ENCODE results near the gene DEFB132. TPM values are rescaled to one million over a fixed set of nuclear protein-coding genes. Genes with fewer than 3 reads are reported as not detected.

Gene DEFB132
- polyA plus RNA-seq, 1 of the 3 experiments (the other 2 are of a cell fraction), result not detected

DNA sequence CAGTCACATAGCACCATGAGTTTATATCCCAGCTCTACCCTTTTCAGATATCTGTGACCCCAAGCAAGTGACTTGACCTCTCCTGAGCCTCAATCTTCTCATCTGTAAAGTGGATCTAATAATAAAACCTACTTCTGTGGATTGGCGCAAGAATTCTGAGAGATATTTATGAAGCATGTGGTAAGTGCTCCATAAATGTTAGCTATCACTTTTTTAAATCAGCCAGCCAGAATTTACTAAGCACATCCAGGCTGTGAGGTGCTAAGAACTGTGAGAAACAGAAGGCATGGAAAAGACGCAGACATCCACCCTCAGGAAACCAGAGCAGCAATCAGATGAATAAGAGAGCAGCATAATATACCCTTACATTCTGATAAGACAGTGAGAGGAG, 32.2 kb downstream of the DEFB132 start (continued):
- no peak for TF ChIP-seq RCOR1 (IDR thresholded peaks at IDR 0.05; ENCODE audit: low read length)
- TF ChIP-seq, protein P1, sequence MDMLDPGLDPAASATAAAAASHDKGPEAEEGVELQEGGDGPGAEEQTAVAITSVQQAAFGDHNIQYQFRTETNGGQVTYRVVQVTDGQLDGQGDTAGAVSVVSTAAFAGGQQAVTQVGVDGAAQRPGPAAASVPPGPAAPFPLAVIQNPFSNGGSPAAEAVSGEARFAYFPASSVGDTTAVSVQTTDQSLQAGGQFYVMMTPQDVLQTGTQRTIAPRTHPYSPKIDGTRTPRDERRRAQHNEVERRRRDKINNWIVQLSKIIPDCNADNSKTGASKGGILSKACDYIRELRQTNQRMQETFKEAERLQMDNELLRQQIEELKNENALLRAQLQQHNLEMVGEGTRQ (IDR thresholded peaks at IDR 0.05; ENCODE audit: borderline replicate concordance, low read depth, low read length), result no peak

- ChIA-PET POLR2A (no interaction called here), CTCF (interaction anchor here (1.2 kb wide), 1 partner anchor 9 kb away, joined by 3 read pairs; no protein-coding TSS in a partner anchor)
- peak within 1 kb of the TSS; percentile 79 to 84 for H3K4me3 ChIP-seq (ENCODE audit: low read depth in 2 of 2, low read length in 1 of 2)
- TF ChIP-seq CHD2 (IDR thresholded peaks at IDR 0.05; ENCODE audit: low read length, partially characterized antibody), result peak; percentile 90
- TF ChIP-seq MAX (IDR thresholded peaks at IDR 0.05; ENCODE audit: low read depth), result peak; percentile 50; the same call in 1 of the 2 replicates
- TF ChIP-seq SIN3A (IDR thresholded peaks at IDR 0.05; ENCODE audit: borderline replicate concordance, low read depth, low read length), result 0 out of 2 replicates have a peak, but pooled peaks have one; percentile 69
- TF ChIP-seq, protein P2, sequence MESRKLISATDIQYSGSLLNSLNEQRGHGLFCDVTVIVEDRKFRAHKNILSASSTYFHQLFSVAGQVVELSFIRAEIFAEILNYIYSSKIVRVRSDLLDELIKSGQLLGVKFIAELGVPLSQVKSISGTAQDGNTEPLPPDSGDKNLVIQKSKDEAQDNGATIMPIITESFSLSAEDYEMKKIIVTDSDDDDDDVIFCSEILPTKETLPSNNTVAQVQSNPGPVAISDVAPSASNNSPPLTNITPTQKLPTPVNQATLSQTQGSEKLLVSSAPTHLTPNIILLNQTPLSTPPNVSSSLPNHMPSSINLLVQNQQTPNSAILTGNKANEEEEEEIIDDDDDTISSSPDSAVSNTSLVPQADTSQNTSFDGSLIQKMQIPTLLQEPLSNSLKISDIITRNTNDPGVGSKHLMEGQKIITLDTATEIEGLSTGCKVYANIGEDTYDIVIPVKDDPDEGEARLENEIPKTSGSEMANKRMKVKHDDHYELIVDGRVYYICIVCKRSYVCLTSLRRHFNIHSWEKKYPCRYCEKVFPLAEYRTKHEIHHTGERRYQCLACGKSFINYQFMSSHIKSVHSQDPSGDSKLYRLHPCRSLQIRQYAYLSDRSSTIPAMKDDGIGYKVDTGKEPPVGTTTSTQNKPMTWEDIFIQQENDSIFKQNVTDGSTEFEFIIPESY (IDR thresholded peaks at IDR 0.05; ENCODE audit: borderline replicate concordance, low read depth), result peak; percentile 89
- no peak for TF ChIP-seq FOXJ3 (CRISPR knock-in tag; IDR thresholded peaks at IDR 0.05)
- peak; percentile 34; the same call in 1 of the 2 replicates for TF ChIP-seq TAF1 (IDR thresholded peaks at IDR 0.05; ENCODE audit: borderline replicate concordance, low read depth, low read length)
- TF ChIP-seq TEAD4 (IDR thresholded peaks at IDR 0.05; ENCODE audit: borderline replicate concordance, insufficient read depth), result no peak
- 0 out of 2 replicates have a peak, but pooled peaks have one; percentile 3 for TF ChIP-seq RAD21 (IDR thresholded peaks at IDR 0.05; ENCODE audit: low read length)
- no peak for TF ChIP-seq GATA2 (CRISPR knock-in tag; IDR thresholded peaks at IDR 0.05)
- peak; percentile 50 for TF ChIP-seq CTCF (IDR thresholded peaks at IDR 0.05)
- TF ChIP-seq POLR2AphosphoS5 (IDR thresholded peaks at IDR 0.05; ENCODE audit: low read depth, low read length), result peak; percentile 64; the same call in 1 of the 2 replicates
- peak; percentile 85 for TF ChIP-seq MXI1 (IDR thresholded peaks at IDR 0.05; ENCODE audit: low read depth, low read length)
- TF ChIP-seq MEF2A (IDR thresholded peaks at IDR 0.05; ENCODE audit: borderline replicate concordance, low read depth), result no peak
- peak; percentile 26; the same call in 1 of the 2 replicates for TF ChIP-seq NRF1 (IDR thresholded peaks at IDR 0.05; ENCODE audit: low read depth, low read length)
- TF ChIP-seq USF1 (IDR thresholded peaks at IDR 0.05; ENCODE audit: borderline replicate concordance, low read depth), result no peak
- no peak for TF ChIP-seq RCOR1 (IDR thresholded peaks at IDR 0.05; ENCODE audit: low read length)
- TF ChIP-seq RXRA (IDR thresholded peaks at IDR 0.05; ENCODE audit: borderline replicate concordance, low read depth), result no peak
- no peaks in the 10 kb centered on the region for H3K36me3 ChIP-seq (replicated peaks in 1 of 2; ENCODE audit: control insufficient read depth in 1 of 2, insufficient read depth in 2 of 2, low read length in 1 of 2)
- no peaks in the 10 kb centered on the region for H3K9me2 ChIP-seq
- peak within 1 kb of the TSS; percentile 55 to 73 for H3K27ac ChIP-seq (ENCODE audit: low read depth in 2 of 2, low read length in 1 of 2)
- no peaks in the 10 kb centered on the region for H3K27me3 ChIP-seq (ENCODE audit: insufficient read depth)
- peaks cover 9% of the 10 kb centered on the region; the same call in 1 of the 2 replicates for H3K79me2 ChIP-seq (ENCODE audit: insufficient read depth)
- peak; percentile 96 for DNase-seq
- H3K4me2 ChIP-seq, result peak within 1 kb of the TSS; percentile 87
- peak within 1 kb of the TSS; percentile 78 for H3K9ac ChIP-seq
- peak within 1 kb of the TSS; percentile 89 for H2AFZ ChIP-seq (ENCODE audit: low read depth)
- H3K4me1 ChIP-seq (ENCODE audit: control insufficient read depth in 1 of 2, insufficient read depth in 2 of 2, low read depth in 1 of 2, low read length in 1 of 2), result peaks cover 3 to 10% of the 10 kb centered on the region in 2 experiments; a peak in 3 of 4 replicates
- WGBS (ENCODE audit: low lambda C conversion rate), result under 1% methylated on average over 42 of the region's 43 CpGs
- H3F3A ChIP-seq (replicated peaks; ENCODE audit: insufficient read depth), result no peaks in the 10 kb centered on the region
- H4K20me1 ChIP-seq (ENCODE audit: insufficient read depth), result no peaks in the 10 kb centered on the region
- no peaks in the 10 kb centered on the region for H3K9me3 ChIP-seq
These were observed 32.7 kb downstream of the DEFB132 start, which contains the start of gene C20orf96 for GRCh38 chr20:290084-290831. TSS of gene C20orf96 (minus strand) at chr20:290750. CDS start at chr20:290610, 140 bp downstream.
